Measurements from ENCODE around the gene GNAT3. TPM values are rescaled to one million over a fixed set of nuclear protein-coding genes. Genes with fewer than 3 reads are reported as not detected.

Gene GNAT3
- polyA plus RNA-seq, 1 experiment: not detected

GRCh38 chr7:80415522-80415921 is 96.3 kb downstream of the GNAT3 start:
- DNase-seq (ENCODE audit: low read depth): no peak
- H3K36me3 ChIP-seq (ENCODE audit: control insufficient read depth, insufficient read depth, low read length): no peaks in the 10 kb centered on the region
- H3K27me3 ChIP-seq (ENCODE audit: control insufficient read depth, insufficient read depth, low read length): no peaks in the 10 kb centered on the region
- ChIA-PET CTCF (no interaction called here), POLR2A (no interaction called here)
- H3K4me3 ChIP-seq (ENCODE audit: low read depth, low read length): no peak overlapping the region
- no peak for TF ChIP-seq CTCF (IDR thresholded peaks at IDR 0.05; ENCODE audit: insufficient read depth, low read depth, low read length)

- no peak for DNase-seq (ENCODE audit: low read depth)
- Histone ChIP-seq H3K27me3 (ENCODE audit: control insufficient read depth, insufficient read depth, low read length) (no peaks in the 10 kb centered on the region), H3K4me3 (ENCODE audit: low read depth, low read length) (no peak overlapping the region), H3K36me3 (ENCODE audit: control insufficient read depth, insufficient read depth, low read length) (no peaks in the 10 kb centered on the region)
- CTCF ChIA-PET: no interaction called here
- no peak for TF ChIP-seq CTCF (IDR thresholded peaks at IDR 0.05; ENCODE audit: insufficient read depth, low read depth, low read length)
- POLR2A ChIA-PET: no interaction called here
These were observed 96.8 kb downstream of the GNAT3 start for GRCh38 chr7:80415114-80415513.

- Histone ChIP-seq H3K27me3 (ENCODE audit: control insufficient read depth, insufficient read depth, low read length) (no peaks in the 10 kb centered on the region), H3K4me3 (ENCODE audit: low read depth, low read length) (no peak overlapping the region), H3K36me3 (ENCODE audit: control insufficient read depth, insufficient read depth, low read length) (no peaks in the 10 kb centered on the region)
- no peak for DNase-seq (ENCODE audit: low read depth)
- ChIA-PET CTCF (interaction anchor here (0.6 kb wide), 1 partner anchor 870 kb away, joined by 3 read pairs; no protein-coding TSS in a partner anchor), POLR2A (no interaction called here)
- no peak for TF ChIP-seq CTCF (IDR thresholded peaks at IDR 0.05; ENCODE audit: insufficient read depth, low read depth, low read length)
These were observed 97.5 kb downstream of the GNAT3 start for GRCh38 chr7:80414331-80414730.

GRCh38 chr7:80413383-80413945 is 98.4 kb downstream of the GNAT3 start:
- DNase-seq (ENCODE audit: low read depth): no peak
- ChIA-PET POLR2A (no interaction called here), CTCF (interaction anchor here (0.6 kb wide), 1 partner anchor 870 kb away, joined by 3 read pairs; no protein-coding TSS in a partner anchor)
- Histone ChIP-seq H3K27me3 (ENCODE audit: control insufficient read depth, insufficient read depth, low read length) (no peaks in the 10 kb centered on the region), H3K36me3 (ENCODE audit: control insufficient read depth, insufficient read depth, low read length) (no peaks in the 10 kb centered on the region), H3K4me3 (ENCODE audit: low read depth, low read length) (no peak overlapping the region)
- no peak for TF ChIP-seq CTCF (IDR thresholded peaks at IDR 0.05; ENCODE audit: insufficient read depth, low read depth, low read length)

GRCh38 chr7:80412842-80413241 is 99.0 kb downstream of the GNAT3 start:
- CTCF ChIA-PET: interaction anchor here (1.9 kb wide), 1 partner anchor 15 kb away, joined by 4 read pairs; no protein-coding TSS in a partner anchor
- H3K27me3 ChIP-seq (ENCODE audit: control insufficient read depth, insufficient read depth, low read length): no peaks in the 10 kb centered on the region
- no peak for DNase-seq (ENCODE audit: low read depth)
- TF ChIP-seq CTCF (IDR thresholded peaks at IDR 0.05; ENCODE audit: insufficient read depth, low read depth, low read length): no peak
- no peak overlapping the region for H3K4me3 ChIP-seq (ENCODE audit: low read depth, low read length)
- POLR2A ChIA-PET: no interaction called here
- H3K36me3 ChIP-seq (ENCODE audit: control insufficient read depth, insufficient read depth, low read length): no peaks in the 10 kb centered on the region

All from BJ (cell line).